Trophoblast cell (in vitro differentiated cells and primary cell): ENCODE measurements around the gene NMUR1.

Source experiments
- DNase-seq, 2 donors: peaks; one replicate each; pipeline ENCODE4 v3.0.0-alpha.2; 2016
- H2AFZ ChIP-seq: 2 replicates; pipeline ENCODE4 v1.6.1; 2013; ENCODE audit warnings: low read length, moderate library complexity, mild to moderate bottlenecking; ENCODE audit not compliant: insufficient read depth, poor library complexity
- H2AK5ac ChIP-seq: 2 replicates; pipeline ENCODE4 v1.6.1; 2013; ENCODE audit warnings: mild to moderate bottlenecking, low read length
- H2BK120ac ChIP-seq: 2 replicates; pipeline ENCODE4 v1.6.1; 2013; ENCODE audit warnings: low read length, mild to moderate bottlenecking, moderate library complexity; ENCODE audit not compliant: insufficient read depth, poor library complexity
- H2BK12ac ChIP-seq: 2 replicates; pipeline ENCODE4 v1.6.1; 2013; ENCODE audit warnings: mild to moderate bottlenecking, low read length, moderate library complexity
- H2BK5ac ChIP-seq: 2 replicates; pipeline ENCODE4 v1.6.1; 2013; ENCODE audit warnings: low read length, low read depth, moderate library complexity, mild to moderate bottlenecking; ENCODE audit not compliant: poor library complexity
- H3K14ac ChIP-seq: 2 replicates; pipeline ENCODE4 v1.6.1; 2013; ENCODE audit warnings: mild to moderate bottlenecking, low read length
- H3K18ac ChIP-seq: 2 replicates; pipeline ENCODE4 v1.6.1; 2013; ENCODE audit warnings: mild to moderate bottlenecking, low read length
- H3K23ac ChIP-seq: 2 replicates; pipeline ENCODE4 v1.6.1; 2013; ENCODE audit warnings: low read length
- H3K27ac ChIP-seq: 2 replicates; pipeline ENCODE4 v1.5.1; 2013; ENCODE audit warnings: low read depth, mild to moderate bottlenecking, inconsistent platforms, low read length, moderate library complexity
- H3K27me3 ChIP-seq: 2 replicates; pipeline ENCODE4 v1.6.1; 2013; ENCODE audit warnings: inconsistent platforms, mild to moderate bottlenecking, low read length, moderate library complexity; ENCODE audit not compliant: insufficient read depth
- H3K36me3 ChIP-seq, 2 experiments: 1 replicate in 1 of 2; 2 replicates in 1 of 2; pipeline ENCODE4 v1.6.1; 2013; ENCODE audit warnings: low read length in 2 of 2, mild to moderate bottlenecking in 2 of 2, moderate library complexity in 1 of 2; ENCODE audit not compliant: insufficient read depth in 2 of 2, control insufficient read depth in 1 of 2
- H3K4ac ChIP-seq: 2 replicates; pipeline ENCODE4 v1.6.1; 2013; ENCODE audit warnings: low read depth, mild to moderate bottlenecking, low read length, moderate library complexity
- H3K4me1 ChIP-seq, 2 experiments: 1 replicate in 1 of 2; 2 replicates in 1 of 2; pipeline ENCODE4 v1.6.1; 2013; ENCODE audit warnings: low read length in 2 of 2, mild to moderate bottlenecking in 2 of 2, moderate library complexity in 1 of 2; ENCODE audit not compliant: insufficient read depth in 2 of 2, control insufficient read depth in 1 of 2
- H3K4me2 ChIP-seq: 2 replicates; pipeline ENCODE4 v1.6.1; 2013; ENCODE audit warnings: inconsistent platforms, mild to moderate bottlenecking, low read length, moderate library complexity
- H3K4me3 ChIP-seq: 2 replicates; pipeline ENCODE4 v1.5.1; 2013; ENCODE audit warnings: mild to moderate bottlenecking, low read depth, low read length, inconsistent platforms
- H3K79me1 ChIP-seq: one replicate; pipeline ENCODE4 v1.6.1; 2013; ENCODE audit warnings: low read length
- H3K79me2 ChIP-seq: 2 replicates; pipeline ENCODE4 v1.6.1; 2013; ENCODE audit warnings: low read length, mild to moderate bottlenecking; ENCODE audit not compliant: control insufficient read depth, insufficient read depth, poor library complexity
- H3K9ac ChIP-seq: 2 replicates; pipeline ENCODE4 v1.6.1; 2013; ENCODE audit warnings: mild to moderate bottlenecking, low read length
- H3K9me3 ChIP-seq: 2 replicates; pipeline ENCODE4 v1.6.1; 2013; ENCODE audit warnings: low read depth, mild to moderate bottlenecking, control low read depth, inconsistent platforms, low read length; ENCODE audit not compliant: insufficient read depth
- H4K12ac ChIP-seq: 2 replicates; pipeline ENCODE4 v1.6.1; 2013; ENCODE audit warnings: low read depth, mild to moderate bottlenecking, low read length, moderate library complexity
- H4K8ac ChIP-seq: 2 replicates; pipeline ENCODE4 v1.6.1; 2013; ENCODE audit warnings: low read depth, mild to moderate bottlenecking, low read length, moderate library complexity
- H4K91ac ChIP-seq: one replicate; pipeline ENCODE4 v1.6.1; 2013; ENCODE audit warnings: low read depth, mild to moderate bottlenecking, low read length, moderate library complexity
- WGBS: extraction: QIAGEN DNeasy Blood & Tissue Kit; methylation state at CpG from one replicate; pipeline ENCODE4 v1.1.7; 2013; ENCODE audit warnings: missing lambda C conversion rate; ENCODE audit not compliant: insufficient read length, insufficient coverage; ENCODE audit errors: extremely low coverage; 5-methylcytosine and 5-hydroxymethylcytosine counted together

NMUR1 gene

DNA sequence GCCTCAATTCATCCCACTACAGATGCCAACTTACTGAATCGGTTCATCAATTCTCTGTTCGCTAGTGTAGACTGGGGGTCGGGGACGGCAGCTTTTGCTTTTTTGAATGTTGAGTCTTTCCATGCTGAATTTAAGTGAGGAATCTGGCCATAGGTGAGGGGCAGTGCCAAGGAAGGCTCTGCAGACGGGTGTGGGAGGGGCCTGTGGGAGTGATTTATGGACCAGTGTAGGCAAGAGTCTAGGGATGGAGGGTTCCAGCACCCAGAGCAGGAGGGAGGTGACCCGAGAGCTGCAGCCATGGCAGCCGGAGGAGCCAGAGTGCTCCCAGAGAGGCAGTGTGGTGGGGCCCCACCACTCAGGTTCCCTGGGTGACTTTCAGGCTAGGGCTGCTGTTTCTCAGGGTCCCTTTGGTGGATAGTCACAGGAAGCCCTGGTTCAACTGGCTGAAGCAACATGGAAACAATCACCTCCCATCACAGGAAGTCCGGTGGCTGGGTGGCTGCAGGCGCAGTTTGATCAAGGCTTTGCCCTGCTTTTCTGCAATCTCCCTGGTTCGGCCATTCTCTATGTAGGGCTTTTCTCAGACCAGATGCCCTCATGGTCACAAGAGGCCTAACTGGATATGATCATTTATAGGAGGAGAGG lies 45.5 kb upstream of the NMUR1 start:
- H3K14ac ChIP-seq: peak overlapping the region; percentile 26
- H2BK5ac ChIP-seq: no peak overlapping the region
- no peaks in the 10 kb centered on the region for H3K9me3 ChIP-seq
- H3K79me2 ChIP-seq: peaks cover 2% of the 10 kb centered on the region
- H3K23ac ChIP-seq: no peak overlapping the region
- peak overlapping the region; percentile 49 for H4K91ac ChIP-seq
- no peak overlapping the region for H3K4ac ChIP-seq
- H3K36me3 ChIP-seq: no peaks in the 10 kb centered on the region
- no CpG with 5 or more reads among the region's 10 CpGs for WGBS
- H2AK5ac ChIP-seq: peak overlapping the region; percentile 68
- peak overlapping the region; percentile 5 for H2BK12ac ChIP-seq
- H3K18ac ChIP-seq: no peak overlapping the region
- H2BK120ac ChIP-seq: peak overlapping the region; percentile 44
- H3K9ac ChIP-seq: no peak overlapping the region
- H4K12ac ChIP-seq: no peak overlapping the region
- H3K4me1 ChIP-seq: peaks cover 13 to 18% of the 10 kb centered on the region in 2 experiments
- H2AFZ ChIP-seq: no peak overlapping the region
- no peak overlapping the region for H4K8ac ChIP-seq
- no peak for DNase-seq
- no peak overlapping the region for H3K4me3 ChIP-seq
- no peak overlapping the region for H3K27ac ChIP-seq
- no peaks in the 10 kb centered on the region for H3K27me3 ChIP-seq
- no peak overlapping the region for H3K4me2 ChIP-seq
- peaks cover 19% of the 10 kb centered on the region for H3K79me1 ChIP-seq

DNA sequence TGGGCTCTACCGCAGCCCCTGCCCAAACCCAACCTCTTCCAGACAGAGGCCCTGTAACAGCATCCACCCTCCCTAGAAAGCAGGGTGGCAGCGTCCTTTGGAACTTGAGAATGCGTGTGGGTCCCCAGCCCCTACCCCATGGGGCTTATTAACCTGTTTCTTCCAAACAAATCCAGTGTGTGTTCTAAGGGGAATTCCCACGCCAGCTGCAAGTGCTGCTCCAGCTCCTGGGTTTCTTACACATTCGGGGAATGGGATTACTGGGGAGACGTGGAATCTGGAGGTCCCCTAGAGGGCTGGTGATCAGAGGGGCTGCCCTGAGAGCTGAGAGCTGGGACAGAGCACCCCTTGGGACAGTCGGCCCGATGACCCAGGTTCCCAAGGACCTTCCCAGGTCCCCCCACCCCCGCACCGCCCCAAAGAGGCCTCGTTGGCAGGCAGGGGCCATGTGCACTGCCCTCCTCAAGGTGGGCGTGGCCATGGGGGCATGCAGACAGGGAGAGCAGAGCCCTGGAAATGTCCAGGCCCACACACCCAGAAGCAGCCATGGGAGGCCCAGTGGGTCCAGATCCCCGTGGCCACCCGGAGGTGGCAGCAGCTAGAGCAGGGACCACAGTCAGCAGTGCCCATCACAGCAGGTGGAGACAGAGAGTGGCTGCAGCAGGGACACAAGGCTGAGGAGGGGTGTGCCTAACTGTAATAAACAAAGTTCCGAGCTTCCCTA lies 43.6 kb upstream of the NMUR1 start:
- Histone ChIP-seq H3K27me3 (no peaks in the 10 kb centered on the region), H2BK12ac (peak overlapping the region; percentile 46), H2BK5ac (no peak overlapping the region), H3K9ac (no peak overlapping the region), H3K27ac (no peak overlapping the region), H4K91ac (peak overlapping the region; percentile 30), H3K18ac (no peak overlapping the region), H3K79me2 (peaks cover 2% of the 10 kb centered on the region), H3K23ac (no peak overlapping the region), H3K4me2 (no peak overlapping the region), H3K14ac (peak overlapping the region; percentile 63), H2AFZ (peak overlapping the region; percentile 19), H3K4me3 (no peak overlapping the region), H3K36me3 (no peaks in the 10 kb centered on the region), H4K8ac (no peak overlapping the region), H3K4me1 (peaks cover 13 to 18% of the 10 kb centered on the region in 2 experiments), H3K79me1 (peaks cover 19% of the 10 kb centered on the region), H3K9me3 (no peaks in the 10 kb centered on the region), H4K12ac (no peak overlapping the region), H2AK5ac (peak overlapping the region; percentile 15), H3K4ac (no peak overlapping the region), H2BK120ac (peak overlapping the region; percentile 78)
- no peak for DNase-seq
- WGBS: no CpG with 5 or more reads among the region's 15 CpGs

- Histone ChIP-seq H3K18ac (peak overlapping the region; percentile 89), H3K9me3 (no peaks in the 10 kb centered on the region), H3K4ac (peak overlapping the region; percentile 48), H3K23ac (no peak overlapping the region), H3K79me2 (peaks cover 2% of the 10 kb centered on the region), H3K14ac (peak overlapping the region; percentile 90), H4K91ac (peak overlapping the region; percentile 30), H3K9ac (no peak overlapping the region), H4K12ac (no peak overlapping the region), H3K79me1 (peaks cover 19% of the 10 kb centered on the region), H2AK5ac (peak overlapping the region; percentile 65), H4K8ac (peak overlapping the region; percentile 84), H2BK120ac (peak overlapping the region; percentile 78), H3K36me3 (no peaks in the 10 kb centered on the region), H3K4me1 (peaks cover 16 to 23% of the 10 kb centered on the region in 2 experiments), H2BK5ac (no peak overlapping the region), H2AFZ (peak overlapping the region; percentile 85), H3K4me2 (no peak overlapping the region), H2BK12ac (peak overlapping the region; percentile 46), H3K4me3 (no peak overlapping the region), H3K27me3 (no peaks in the 10 kb centered on the region), H3K27ac (no peak overlapping the region)
- DNase-seq: peak in 1 of 2 donors; percentile 35
- no CpG with 5 or more reads among the region's 4 CpGs for WGBS
These were observed 42.9 kb upstream of the NMUR1 start for GRCh38 chr2:231573096-231573495.

DNA sequence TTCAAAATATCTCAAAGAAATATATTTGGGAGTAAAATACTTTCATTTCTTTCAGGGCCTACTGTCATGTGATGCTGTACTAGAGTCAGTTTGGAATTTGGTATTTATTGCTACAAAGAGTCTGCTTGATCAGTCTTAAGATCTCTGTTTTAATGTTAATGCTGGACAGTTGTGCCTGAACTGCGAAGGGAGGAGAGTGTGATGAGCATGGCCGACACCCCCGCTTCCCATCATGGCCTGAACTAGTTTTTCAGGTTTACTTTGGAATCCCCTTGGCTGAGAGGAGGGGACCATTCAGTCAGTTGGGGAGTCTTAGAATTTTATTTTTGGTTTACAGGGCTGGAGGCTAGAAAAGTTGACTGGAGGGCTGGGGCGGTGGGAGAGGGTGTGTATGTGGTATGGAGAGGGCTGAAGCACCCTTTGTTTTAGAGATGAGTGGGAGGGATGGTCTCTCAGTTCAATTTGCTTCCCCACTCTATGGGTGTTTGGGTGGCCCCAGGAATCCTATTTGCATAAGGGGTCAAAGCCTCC lies 41.5 kb upstream of the NMUR1 start:
- no peak overlapping the region for H3K4ac ChIP-seq
- H4K91ac ChIP-seq: peak overlapping the region; percentile 70
- no peaks in the 10 kb centered on the region for H3K36me3 ChIP-seq
- peaks cover 2% of the 10 kb centered on the region for H3K79me2 ChIP-seq
- H2BK120ac ChIP-seq: peak overlapping the region; percentile 76
- no peak overlapping the region for H3K23ac ChIP-seq
- no CpG with 5 or more reads among the region's 4 CpGs for WGBS
- peak overlapping the region; percentile 52 for H3K14ac ChIP-seq
- H2AFZ ChIP-seq: no peak overlapping the region
- H2BK5ac ChIP-seq: peak overlapping the region; percentile 85
- peak overlapping the region; percentile 13 for H4K8ac ChIP-seq
- H3K9me3 ChIP-seq: no peaks in the 10 kb centered on the region
- H3K9ac ChIP-seq: no peak overlapping the region
- peak overlapping the region; percentile 80 for H2BK12ac ChIP-seq
- H3K27ac ChIP-seq: peak overlapping the region; percentile 73
- H3K4me2 ChIP-seq: peak overlapping the region; percentile 36
- no peak overlapping the region for H4K12ac ChIP-seq
- peaks cover 16% of the 10 kb centered on the region for H3K79me1 ChIP-seq
- peaks cover 16 to 20% of the 10 kb centered on the region in 2 experiments for H3K4me1 ChIP-seq
- DNase-seq: peak in 1 of 2 donors; percentile 34
- no peak overlapping the region for H3K4me3 ChIP-seq
- H3K18ac ChIP-seq: peak overlapping the region; percentile 70
- H3K27me3 ChIP-seq: no peaks in the 10 kb centered on the region
- H2AK5ac ChIP-seq: no peak overlapping the region
